HepG2 (cell line): ENCODE results near the gene CHST12. TPM values are rescaled to one million over a fixed set of nuclear protein-coding genes. Genes with fewer than 3 reads are reported as not detected.

Experiments
- KDM4B ChIP-seq: sonication (generic); formaldehyde crosslinking; IDR thresholded peaks from 2 replicates; pipeline ENCODE4 v1.4.0; 2020; ENCODE audit warnings: missing genetic modification reagents
- KMT2A ChIP-seq: sonication (generic); formaldehyde crosslinking; IDR thresholded peaks from 2 replicates; pipeline ENCODE4 v1.4.0; 2020; ENCODE audit warnings: missing genetic modification reagents
- NFATC3 ChIP-seq: sonication (generic); formaldehyde crosslinking; IDR thresholded peaks from 2 replicates; pipeline ENCODE4 v1.5.1; 2020; ENCODE audit warnings: mild to moderate bottlenecking, missing genetic modification reagents
- PLRG1 ChIP-seq: fragments of 450-650 bp; conservative IDR thresholded peaks from 2 replicates; pipeline ENCODE4 v1.6.1; 2016
- RBFOX2 ChIP-seq: fragments of 200-400 bp; formaldehyde crosslinking; IDR thresholded peaks from 2 replicates; pipeline ENCODE4 v1.6.1; 2017; ENCODE audit warnings: low read depth, mild to moderate bottlenecking, low read length
- U2AF1 ChIP-seq: fragments of 200-400 bp; formaldehyde crosslinking; optimal IDR thresholded peaks from 2 replicates; pipeline ENCODE3; 2017; ENCODE audit warnings: mild to moderate bottlenecking, low read depth, low read length
- ZBTB20 ChIP-seq: sonication (generic); formaldehyde crosslinking; IDR thresholded peaks from 2 replicates; pipeline ENCODE4 v1.8.1; 2023; ENCODE audit warnings: missing genetic modification reagents, low read depth, mild to moderate bottlenecking, borderline replicate concordance
- ZNF446 ChIP-seq: sonication (generic); formaldehyde crosslinking; IDR thresholded peaks from 2 replicates; pipeline ENCODE4 v1.5.0; 2020; ENCODE audit warnings: mild to moderate bottlenecking, missing genetic modification reagents
- ZNF513 ChIP-seq: sonication (generic); formaldehyde crosslinking; conservative IDR thresholded peaks from 2 replicates; pipeline ENCODE4 v1.5.0; 2020; ENCODE audit warnings: missing genetic modification reagents
- ZNF549 ChIP-seq: sonication (generic); formaldehyde crosslinking; IDR thresholded peaks from 2 replicates; pipeline ENCODE4 v1.5.0; 2020; ENCODE audit warnings: missing genetic modification reagents
- ZNF562 ChIP-seq: sonication (generic); formaldehyde crosslinking; IDR thresholded peaks from 2 replicates; pipeline ENCODE4 v1.8.0; 2022; ENCODE audit warnings: missing genetic modification reagents, borderline replicate concordance
- ZNF710 ChIP-seq: sonication (generic); formaldehyde crosslinking; IDR thresholded peaks from 2 replicates; pipeline ENCODE4 v1.5.0; 2020; ENCODE audit warnings: mild to moderate bottlenecking, missing genetic modification reagents, borderline replicate concordance
- ZNF780A ChIP-seq: sonication (generic); formaldehyde crosslinking; IDR thresholded peaks from 2 replicates; pipeline ENCODE4 v1.8.0; 2022; ENCODE audit warnings: mild to moderate bottlenecking, missing genetic modification reagents, moderate library complexity
- ZNF781 ChIP-seq: sonication (generic); formaldehyde crosslinking; IDR thresholded peaks from 2 replicates; pipeline ENCODE4 v1.5.1; 2020; ENCODE audit warnings: borderline replicate concordance, mild to moderate bottlenecking, missing genetic modification reagents; ENCODE audit errors: not compliant biosample characterization
- polyA plus RNA-seq, 8 experiments: library from polyadenylated mRNA; depleted of rRNA in 3 of 8; stranded (reverse) in 7 of 8; unstranded in 1 of 8; fragments of >200 nt; fragmentation: Illumina TruSeq in 4 of 8; extraction: Trizol in 4 of 8; gene quantifications; 2 replicates each; pipeline versions ENCODE4 v1.2.1 to v1.2.3, GENCODE V29; 2011 to 2016; ENCODE audit warnings: low read depth in 4 of 8, missing spikeins in 1 of 8, mixed read lengths in 1 of 8; ENCODE audit not compliant: insufficient read depth in 1 of 8
- total RNA-seq, 5 experiments: library from RNA; depleted of rRNA; stranded (reverse); fragments of >200 nt; fragmentation: Illumina TruSeq; extraction: Trizol; gene quantifications; 2 replicates each; pipeline ENCODE4 v1.2.3, GENCODE V29; 2016; ENCODE audit warnings: low read depth in 1 of 5
- TF ChIP-seq, protein P1 (sequence below): IDR thresholded peaks from 2 replicates; pipeline ENCODE4 v1.4.0; 2020; ENCODE audit warnings: mild to moderate bottlenecking, missing genetic modification reagents
- TF ChIP-seq, protein P2 (sequence below): sonication (generic); formaldehyde crosslinking; IDR thresholded peaks from 2 replicates; pipeline ENCODE4 v1.4.0; 2020; ENCODE audit warnings: missing genetic modification reagents
- TF ChIP-seq, protein P3 (sequence below): sonication (generic); formaldehyde crosslinking; conservative IDR thresholded peaks from 2 replicates; pipeline ENCODE4 v1.4.0; 2020; ENCODE audit warnings: missing genetic modification reagents

The CHST12 gene
- total and polyA plus RNA-seq, 2 of the 13 experiments (the other 11 are each of a cell fraction or from before 2014, with no cell fraction given) = 6.4 to 15.8 TPM

DNA sequence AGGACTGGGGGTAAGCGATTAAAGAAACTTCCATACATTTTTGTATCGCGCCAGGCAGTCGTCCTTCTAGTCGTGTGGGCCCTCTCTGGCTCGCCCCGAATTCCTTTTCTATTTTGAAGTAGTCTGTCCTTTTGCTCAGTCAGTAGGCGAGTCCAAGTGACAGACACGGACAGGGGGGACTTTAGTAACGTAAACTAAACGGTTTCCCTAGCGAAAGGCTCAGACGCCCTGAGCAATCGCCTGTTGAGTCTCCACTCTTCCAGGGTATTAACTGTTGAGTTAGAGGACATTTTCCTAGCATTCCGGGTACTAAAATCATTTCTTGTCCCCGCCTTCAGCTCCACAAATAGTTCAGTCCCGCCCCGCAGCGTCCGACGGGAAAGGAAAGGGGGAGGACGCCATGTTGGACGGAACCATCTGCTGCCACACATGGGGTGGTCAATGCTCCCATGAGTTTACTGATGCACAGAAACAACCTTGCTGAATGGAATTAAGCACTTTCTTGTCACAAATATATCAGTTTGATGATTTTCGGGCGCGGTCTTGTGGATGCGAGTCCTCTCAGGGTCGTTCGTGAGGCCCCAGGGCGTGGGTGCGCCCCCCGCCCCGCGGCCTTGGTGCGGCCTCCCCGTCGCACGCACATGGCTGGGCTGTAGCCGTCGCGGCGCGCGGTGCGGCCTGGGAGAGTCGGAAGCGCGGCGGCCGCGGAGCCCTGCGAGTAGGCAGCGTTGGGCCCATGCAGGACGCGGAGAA is 49.0 kb upstream of the CHST12 start, which contains the start of gene EIF3B (continued):
- TF ChIP-seq ZNF710 (CRISPR knock-in tag) (no peak), U2AF1 (no peak), PLRG1 (no peak), RBFOX2 (peak; percentile 94), NFATC3 (CRISPR knock-in tag) (no peak), ZNF513 (CRISPR knock-in tag) (no peak; the same call in 1 of the 2 replicates), ZNF446 (CRISPR knock-in tag) (peak; percentile 48; the same call in 1 of the 2 replicates), ZNF549 (CRISPR knock-in tag) (no peak), ZBTB20 (CRISPR knock-in tag) (no peak), KDM4B (CRISPR knock-in tag) (no peak), ZNF780A (CRISPR knock-in tag) (no peak), ZNF562 (no peak), ZNF781 (no peak), KMT2A (CRISPR knock-in tag) (no peak; the same call in 1 of the 2 replicates)
- TF ChIP-seq, protein P1, sequence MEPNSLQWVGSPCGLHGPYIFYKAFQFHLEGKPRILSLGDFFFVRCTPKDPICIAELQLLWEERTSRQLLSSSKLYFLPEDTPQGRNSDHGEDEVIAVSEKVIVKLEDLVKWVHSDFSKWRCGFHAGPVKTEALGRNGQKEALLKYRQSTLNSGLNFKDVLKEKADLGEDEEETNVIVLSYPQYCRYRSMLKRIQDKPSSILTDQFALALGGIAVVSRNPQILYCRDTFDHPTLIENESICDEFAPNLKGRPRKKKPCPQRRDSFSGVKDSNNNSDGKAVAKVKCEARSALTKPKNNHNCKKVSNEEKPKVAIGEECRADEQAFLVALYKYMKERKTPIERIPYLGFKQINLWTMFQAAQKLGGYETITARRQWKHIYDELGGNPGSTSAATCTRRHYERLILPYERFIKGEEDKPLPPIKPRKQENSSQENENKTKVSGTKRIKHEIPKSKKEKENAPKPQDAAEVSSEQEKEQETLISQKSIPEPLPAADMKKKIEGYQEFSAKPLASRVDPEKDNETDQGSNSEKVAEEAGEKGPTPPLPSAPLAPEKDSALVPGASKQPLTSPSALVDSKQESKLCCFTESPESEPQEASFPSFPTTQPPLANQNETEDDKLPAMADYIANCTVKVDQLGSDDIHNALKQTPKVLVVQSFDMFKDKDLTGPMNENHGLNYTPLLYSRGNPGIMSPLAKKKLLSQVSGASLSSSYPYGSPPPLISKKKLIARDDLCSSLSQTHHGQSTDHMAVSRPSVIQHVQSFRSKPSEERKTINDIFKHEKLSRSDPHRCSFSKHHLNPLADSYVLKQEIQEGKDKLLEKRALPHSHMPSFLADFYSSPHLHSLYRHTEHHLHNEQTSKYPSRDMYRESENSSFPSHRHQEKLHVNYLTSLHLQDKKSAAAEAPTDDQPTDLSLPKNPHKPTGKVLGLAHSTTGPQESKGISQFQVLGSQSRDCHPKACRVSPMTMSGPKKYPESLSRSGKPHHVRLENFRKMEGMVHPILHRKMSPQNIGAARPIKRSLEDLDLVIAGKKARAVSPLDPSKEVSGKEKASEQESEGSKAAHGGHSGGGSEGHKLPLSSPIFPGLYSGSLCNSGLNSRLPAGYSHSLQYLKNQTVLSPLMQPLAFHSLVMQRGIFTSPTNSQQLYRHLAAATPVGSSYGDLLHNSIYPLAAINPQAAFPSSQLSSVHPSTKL = no peak
- TF ChIP-seq, protein P2, sequence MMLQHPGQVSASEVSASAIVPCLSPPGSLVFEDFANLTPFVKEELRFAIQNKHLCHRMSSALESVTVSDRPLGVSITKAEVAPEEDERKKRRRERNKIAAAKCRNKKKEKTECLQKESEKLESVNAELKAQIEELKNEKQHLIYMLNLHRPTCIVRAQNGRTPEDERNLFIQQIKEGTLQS (CRISPR knock-in tag) = no peak
- TF ChIP-seq, protein P3, sequence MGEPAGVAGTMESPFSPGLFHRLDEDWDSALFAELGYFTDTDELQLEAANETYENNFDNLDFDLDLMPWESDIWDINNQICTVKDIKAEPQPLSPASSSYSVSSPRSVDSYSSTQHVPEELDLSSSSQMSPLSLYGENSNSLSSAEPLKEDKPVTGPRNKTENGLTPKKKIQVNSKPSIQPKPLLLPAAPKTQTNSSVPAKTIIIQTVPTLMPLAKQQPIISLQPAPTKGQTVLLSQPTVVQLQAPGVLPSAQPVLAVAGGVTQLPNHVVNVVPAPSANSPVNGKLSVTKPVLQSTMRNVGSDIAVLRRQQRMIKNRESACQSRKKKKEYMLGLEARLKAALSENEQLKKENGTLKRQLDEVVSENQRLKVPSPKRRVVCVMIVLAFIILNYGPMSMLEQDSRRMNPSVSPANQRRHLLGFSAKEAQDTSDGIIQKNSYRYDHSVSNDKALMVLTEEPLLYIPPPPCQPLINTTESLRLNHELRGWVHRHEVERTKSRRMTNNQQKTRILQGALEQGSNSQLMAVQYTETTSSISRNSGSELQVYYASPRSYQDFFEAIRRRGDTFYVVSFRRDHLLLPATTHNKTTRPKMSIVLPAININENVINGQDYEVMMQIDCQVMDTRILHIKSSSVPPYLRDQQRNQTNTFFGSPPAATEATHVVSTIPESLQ (CRISPR knock-in tag) = no peak; the same call in 1 of the 2 replicates
